Measurements from ENCODE around the gene ATP13A1. TPM values are rescaled to one million over a fixed set of nuclear protein-coding genes. Genes with fewer than 3 reads are reported as not detected.

The ATP13A1 gene
- total and polyA plus RNA-seq, 2 of the 8 experiments (the other 6 are each of a cell fraction or from before 2014, with no cell fraction given), result 33.0 to 64.2 TPM

- TF ChIP-seq, protein P1, sequence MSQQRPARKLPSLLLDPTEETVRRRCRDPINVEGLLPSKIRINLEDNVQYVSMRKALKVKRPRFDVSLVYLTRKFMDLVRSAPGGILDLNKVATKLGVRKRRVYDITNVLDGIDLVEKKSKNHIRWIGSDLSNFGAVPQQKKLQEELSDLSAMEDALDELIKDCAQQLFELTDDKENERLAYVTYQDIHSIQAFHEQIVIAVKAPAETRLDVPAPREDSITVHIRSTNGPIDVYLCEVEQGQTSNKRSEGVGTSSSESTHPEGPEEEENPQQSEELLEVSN (IDR thresholded peaks at IDR 0.05), result 0 out of 2 replicates have a peak, but pooled peaks have one; percentile 16
- TF ChIP-seq JUND (IDR thresholded peaks at IDR 0.05; ENCODE audit: low read length), result no peak
- TF ChIP-seq SIN3A (conservative IDR thresholded peaks at IDR 0.05 in 1 of 2, IDR thresholded peaks at IDR 0.05 in 1 of 2; ENCODE audit: low read depth in 1 of 2, low read length in 2 of 2), result peak; percentile 91 to 97; a peak in 3 of 4 replicates
- peak; percentile 26; the same call in 1 of the 2 replicates for TF ChIP-seq NRF1 (IDR thresholded peaks at IDR 0.05; ENCODE audit: low read depth, low read length)
- no peak for TF ChIP-seq CTBP2 (IDR thresholded peaks at IDR 0.05; ENCODE audit: borderline replicate concordance, insufficient read depth, insufficient read length, low read length)
- peak; percentile 98 for TF ChIP-seq SAP30 (IDR thresholded peaks at IDR 0.05; ENCODE audit: insufficient read depth, insufficient replicate concordance, low read length)
- peak; percentile 96 for TF ChIP-seq RBBP5 (IDR thresholded peaks at IDR 0.05; ENCODE audit: borderline replicate concordance, low read depth, low read length)
- peak; percentile 94 for TF ChIP-seq EGR1 (IDR thresholded peaks at IDR 0.05; ENCODE audit: borderline replicate concordance, low read depth, low read length)
- TF ChIP-seq RXRA (IDR thresholded peaks at IDR 0.05; ENCODE audit: insufficient read depth, low read depth, low read length), result no peak
- no peak for TF ChIP-seq EZH2 (IDR thresholded peaks at IDR 0.05; ENCODE audit: low read depth, low read length, severe bottlenecking)
- TF ChIP-seq RNF2 (IDR thresholded peaks at IDR 0.05; ENCODE audit: borderline replicate concordance, low read depth, low read length, missing control alignments, poor library complexity, severe bottlenecking), result no peak
- TF ChIP-seq, protein P2, sequence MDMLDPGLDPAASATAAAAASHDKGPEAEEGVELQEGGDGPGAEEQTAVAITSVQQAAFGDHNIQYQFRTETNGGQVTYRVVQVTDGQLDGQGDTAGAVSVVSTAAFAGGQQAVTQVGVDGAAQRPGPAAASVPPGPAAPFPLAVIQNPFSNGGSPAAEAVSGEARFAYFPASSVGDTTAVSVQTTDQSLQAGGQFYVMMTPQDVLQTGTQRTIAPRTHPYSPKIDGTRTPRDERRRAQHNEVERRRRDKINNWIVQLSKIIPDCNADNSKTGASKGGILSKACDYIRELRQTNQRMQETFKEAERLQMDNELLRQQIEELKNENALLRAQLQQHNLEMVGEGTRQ (IDR thresholded peaks at IDR 0.05; ENCODE audit: low read length), result no peak
- TF ChIP-seq TBP (IDR thresholded peaks at IDR 0.05; ENCODE audit: low read depth, low read length), result peak; percentile 81; the same call in 1 of the 2 replicates
- no peak for TF ChIP-seq ATF2 (IDR thresholded peaks at IDR 0.05; ENCODE audit: low read length)
- no peak for TF ChIP-seq CBX5 (IDR thresholded peaks at IDR 0.05; ENCODE audit: low read depth, low read length)
- TF ChIP-seq NANOG (IDR thresholded peaks at IDR 0.05; ENCODE audit: insufficient read depth, low read depth, low read length, poor library complexity, severe bottlenecking), result no peak
- TF ChIP-seq SIX5 (IDR thresholded peaks at IDR 0.05; ENCODE audit: low read depth, low read length), result no peak
- no peak for TF ChIP-seq KDM5A (IDR thresholded peaks at IDR 0.05; ENCODE audit: low read length)
These were observed at the start of gene ATP13A1 (continued) for GRCh38 chr19:19663256-19664120.
